A673 (cell line): ENCODE data around the gene PUS10.

ENCODE experiments used
- EZH2 ChIP-seq: fragments of 200-600 bp; sonication (generic); IDR thresholded peaks from 2 replicates; pipeline ENCODE4 v1.6.1; 2017; ENCODE audit warnings: borderline replicate concordance, low read depth, mild to moderate bottlenecking, mixed read lengths, antibody characterized with exemption, low read length; ENCODE audit not compliant: poor library complexity, severe bottlenecking
- TF ChIP-seq, protein P1 (sequence below): fragments of 300-800, 200-600 bp; sonication (generic); conservative IDR thresholded peaks from 2 replicates; pipeline ENCODE4 v1.5.1; 2017; ENCODE audit warnings: low read depth, mild to moderate bottlenecking, antibody characterized with exemption, low read length, moderate library complexity, mixed read lengths

DNA sequence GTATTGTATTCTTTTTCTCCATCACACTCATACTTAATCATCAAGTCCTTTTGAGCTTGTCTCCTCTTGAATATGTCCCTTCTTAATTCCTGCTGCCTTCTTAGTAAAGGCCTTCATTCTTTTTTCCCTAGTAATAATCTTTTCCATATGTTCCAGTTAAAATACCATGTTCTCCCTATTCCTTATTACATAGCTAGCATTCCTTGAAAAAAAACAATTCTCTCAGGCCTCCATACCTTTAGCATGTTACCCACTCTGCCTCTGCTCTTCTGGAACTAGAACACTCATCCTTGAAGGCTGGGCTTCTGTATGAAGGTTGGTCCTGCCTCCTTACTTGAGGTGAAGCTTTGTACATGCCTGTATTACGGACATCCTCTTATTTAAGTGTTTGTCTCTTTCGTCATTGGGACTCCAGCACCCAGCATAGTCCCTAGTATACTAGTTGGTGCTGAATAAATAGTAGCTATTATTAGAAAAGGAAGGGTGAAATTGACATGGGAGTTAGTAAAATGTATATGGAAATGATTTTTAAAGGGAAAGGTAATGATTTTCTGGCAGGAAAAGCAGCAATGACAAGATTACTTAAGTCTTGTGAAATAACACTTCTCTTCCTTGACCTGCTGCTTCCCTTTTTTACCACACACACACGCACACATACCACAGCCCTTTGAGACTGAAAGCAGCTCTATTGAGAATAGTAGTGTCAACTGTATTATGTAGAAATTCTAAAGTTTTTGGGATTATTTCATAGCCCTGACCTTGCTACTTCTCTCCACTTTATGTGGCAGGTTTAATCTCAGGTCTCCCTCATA, 91.1 kb downstream of the PUS10 start:
- TF ChIP-seq EZH2: no peak
- TF ChIP-seq, protein P1, sequence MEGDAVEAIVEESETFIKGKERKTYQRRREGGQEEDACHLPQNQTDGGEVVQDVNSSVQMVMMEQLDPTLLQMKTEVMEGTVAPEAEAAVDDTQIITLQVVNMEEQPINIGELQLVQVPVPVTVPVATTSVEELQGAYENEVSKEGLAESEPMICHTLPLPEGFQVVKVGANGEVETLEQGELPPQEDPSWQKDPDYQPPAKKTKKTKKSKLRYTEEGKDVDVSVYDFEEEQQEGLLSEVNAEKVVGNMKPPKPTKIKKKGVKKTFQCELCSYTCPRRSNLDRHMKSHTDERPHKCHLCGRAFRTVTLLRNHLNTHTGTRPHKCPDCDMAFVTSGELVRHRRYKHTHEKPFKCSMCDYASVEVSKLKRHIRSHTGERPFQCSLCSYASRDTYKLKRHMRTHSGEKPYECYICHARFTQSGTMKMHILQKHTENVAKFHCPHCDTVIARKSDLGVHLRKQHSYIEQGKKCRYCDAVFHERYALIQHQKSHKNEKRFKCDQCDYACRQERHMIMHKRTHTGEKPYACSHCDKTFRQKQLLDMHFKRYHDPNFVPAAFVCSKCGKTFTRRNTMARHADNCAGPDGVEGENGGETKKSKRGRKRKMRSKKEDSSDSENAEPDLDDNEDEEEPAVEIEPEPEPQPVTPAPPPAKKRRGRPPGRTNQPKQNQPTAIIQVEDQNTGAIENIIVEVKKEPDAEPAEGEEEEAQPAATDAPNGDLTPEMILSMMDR: no peak
